GM18520 (cell line): ENCODE results near the gene CALML4.
"Not testable (repeated sequence)": the region's sequence is repeated elsewhere in the genome, so short reads cannot be mapped to it uniquely, and the experiment has no call there.

Source experiments
- ATAC-seq: cut with Tn5 transposase; IDR thresholded peaks from one replicate; pipeline ENCODE4 v1.9.1; 2021; ENCODE audit not compliant: unreplicated experiment

CALML4 gene

GRCh38 chr15:68208636-68209240, 3.6 kb upstream of the CALML4 start:
- no peak for ATAC-seq

GRCh38 chr15:68208136-68208535, 3.0 kb upstream of the CALML4 start:
- no peak for ATAC-seq

GRCh38 chr15:68207176-68207935, 2.2 kb upstream of the CALML4 start:
- no peak for ATAC-seq

- ATAC-seq: no peak
These were observed 1.6 kb upstream of the CALML4 start for GRCh38 chr15:68206711-68207151.

GRCh38 chr15:68205954-68206539, 915 bp upstream of the CALML4 start:
- no peak for ATAC-seq

- ATAC-seq: no peak
These were observed 419 bp upstream of the CALML4 start for GRCh38 chr15:68205558-68205944.

- ATAC-seq: no peak
These were observed 771 bp downstream of the CALML4 start for GRCh38 chr15:68204361-68204760.

GRCh38 chr15:68203956-68204355, 1.2 kb downstream of the CALML4 start:
- no peak for ATAC-seq

- ATAC-seq: no peak
These were observed 1.6 kb downstream of the CALML4 start for GRCh38 chr15:68203486-68203885.

GRCh38 chr15:68202994-68203393, 2.1 kb downstream of the CALML4 start:
- not testable (repeated sequence) for ATAC-seq

GRCh38 chr15:68201879-68202261, 3.3 kb downstream of the CALML4 start:
- no peak for ATAC-seq

GRCh38 chr15:68201153-68201878, 3.8 kb downstream of the CALML4 start:
- no peak for ATAC-seq

GRCh38 chr15:68200016-68200861, 4.9 kb downstream of the CALML4 start:
- ATAC-seq: no peak

GRCh38 chr15:68199340-68199739, 5.8 kb downstream of the CALML4 start:
- ATAC-seq: no peak

- ATAC-seq: no peak
These were observed 7.3 kb downstream of the CALML4 start for GRCh38 chr15:68197661-68198437.

- no peak for ATAC-seq
These were observed 8.0 kb downstream of the CALML4 start for GRCh38 chr15:68197170-68197492.

- no peak for ATAC-seq
These were observed 8.5 kb downstream of the CALML4 start for GRCh38 chr15:68196445-68197169.

- no peak for ATAC-seq
These were observed 9.6 kb downstream of the CALML4 start for GRCh38 chr15:68195336-68196112.
